Esophagus squamous epithelium (tissue), 4 donors: ENCODE data around the gene FEM1C.

Experiments
- CTCF ChIP-seq, 6 experiments: fragments of 450-650 bp in 4 of 6; fragments of 200-600 bp in 2 of 6; sonication (generic) in 2 of 6; IDR thresholded peaks; one replicate each; pipeline ENCODE4 v1.5.1; 2016 to 2019; ENCODE audit warnings: antibody characterized with exemption in 6 of 6, mild to moderate bottlenecking in 4 of 6, moderate library complexity in 4 of 6
- POLR2A ChIP-seq, 4 donors: fragments of 450-650 bp; IDR thresholded peaks; one replicate each; pipeline ENCODE4 v1.6.1; 2017; ENCODE audit warnings: antibody characterized with exemption in 4 of 4, mild to moderate bottlenecking in 4 of 4, moderate library complexity in 3 of 4

GRCh38 chr5:115496936-115497576 is 47.5 kb downstream of the FEM1C start:
- no peak for TF ChIP-seq CTCF (IDR thresholded peaks at IDR 0.05)
- TF ChIP-seq POLR2A (IDR thresholded peaks at IDR 0.05) = no peak
